Measurements from ENCODE around the gene ACADM. TPM values are rescaled to one million over a fixed set of nuclear protein-coding genes. Genes with fewer than 3 reads are reported as not detected.

The ACADM gene
- total RNA-seq, 1 experiment from 2014 or later: 48.7 TPM

DNA sequence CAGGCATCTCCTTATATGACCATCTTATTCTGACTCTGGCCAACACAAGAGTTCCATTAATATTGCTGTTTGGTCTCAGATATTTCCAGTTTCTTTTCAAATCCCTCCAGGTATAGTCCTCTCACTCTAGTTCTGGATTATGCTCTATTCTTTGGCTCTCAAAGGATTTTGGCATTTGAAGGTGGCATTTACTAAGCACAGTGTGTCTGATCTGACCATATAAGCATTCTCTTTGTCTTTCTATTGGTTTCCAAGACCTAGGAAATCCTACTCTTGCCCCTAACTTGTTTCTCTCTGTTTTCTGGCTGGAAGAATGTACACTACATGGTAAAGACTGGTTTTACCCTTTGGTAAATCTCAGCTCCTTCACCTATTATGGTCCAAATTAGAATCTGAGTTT is 12.7 kb upstream of the ACADM start:
- no peak for ATAC-seq
- Histone ChIP-seq H3K27me3 (ENCODE audit: insufficient read depth, low read length) (no peaks in the 10 kb centered on the region), H3K79me2 (ENCODE audit: insufficient read depth, low read length) (no peaks in the 10 kb centered on the region), H3K36me3 (ENCODE audit: control insufficient read depth in 1 of 2, insufficient read depth in 2 of 2, low read length in 2 of 2) (no peaks in the 10 kb centered on the region), H3K9me3 (ENCODE audit: control insufficient read depth in 1 of 2, insufficient read depth in 1 of 2, low read depth in 1 of 2, low read length in 2 of 2) (no peaks in the 10 kb centered on the region), H3K4me1 (ENCODE audit: control insufficient read depth in 1 of 2, insufficient read depth in 2 of 2, low read length in 2 of 2) (no peaks in the 10 kb centered on the region), H3K4me2 (ENCODE audit: low read length) (no peak overlapping the region), H3K4me3 (replicated peaks in 1 of 2; ENCODE audit: low read depth in 1 of 2, low read length in 2 of 2) (no peak overlapping the region), H4K20me1 (ENCODE audit: insufficient read depth) (no peaks in the 10 kb centered on the region), H3K27ac (ENCODE audit: low read depth, low read length) (no peak overlapping the region), H2AFZ (ENCODE audit: low read depth, low read length, poor library complexity, severe bottlenecking) (no peak overlapping the region), H3K9me2 (ENCODE audit: insufficient read depth) (no peaks in the 10 kb centered on the region), H3K9ac (ENCODE audit: low read length) (no peak overlapping the region)
- no TSS peak for BruUV-seq (replicated peaks)
- TF ChIP-seq JUND (IDR thresholded peaks at IDR 0.05) (no peak), SIN3A (IDR thresholded peaks at IDR 0.05; ENCODE audit: low read depth) (no peak), CBX3 (IDR thresholded peaks at IDR 0.05; ENCODE audit: low read depth) (no peak), SP1 (IDR thresholded peaks at IDR 0.05; ENCODE audit: low read depth) (no peak), ZNF274 (IDR thresholded peaks at IDR 0.05; ENCODE audit: low read depth, low read length) (no peak)
- no peak for DNase-seq (ENCODE audit: low read depth, low spot score)
- RAD21 ChIA-PET (ENCODE audit: low non-redundant PET in 1 of 2, low total read pairs in 2 of 2, uncharacterized antibody in 2 of 2, unreplicated experiment in 2 of 2): no interaction called here
- POLR2A ChIA-PET: no interaction called here
- intact Hi-C loops (cut with micrococcal nuclease): no loop called here
- CTCF ChIA-PET: no interaction called here

- RAD21 ChIA-PET (ENCODE audit: low non-redundant PET in 1 of 2, low total read pairs in 2 of 2, uncharacterized antibody in 2 of 2, unreplicated experiment in 2 of 2): no interaction called here
- CTCF ChIA-PET: no interaction called here
- Histone ChIP-seq H3K4me1 (ENCODE audit: control insufficient read depth in 1 of 2, insufficient read depth in 2 of 2, low read length in 2 of 2) (no peaks in the 10 kb centered on the region), H3K36me3 (ENCODE audit: control insufficient read depth in 1 of 2, insufficient read depth in 2 of 2, low read length in 2 of 2) (no peaks in the 10 kb centered on the region), H3K4me2 (ENCODE audit: low read length) (no peak overlapping the region), H3K9me2 (ENCODE audit: insufficient read depth) (no peaks in the 10 kb centered on the region), H4K20me1 (ENCODE audit: insufficient read depth) (no peaks in the 10 kb centered on the region), H3K27ac (ENCODE audit: low read depth, low read length) (no peak overlapping the region), H3K9ac (ENCODE audit: low read length) (no peak overlapping the region), H2AFZ (ENCODE audit: low read depth, low read length, poor library complexity, severe bottlenecking) (no peak overlapping the region), H3K27me3 (ENCODE audit: insufficient read depth, low read length) (no peaks in the 10 kb centered on the region), H3K9me3 (ENCODE audit: control insufficient read depth in 1 of 2, insufficient read depth in 1 of 2, low read depth in 1 of 2, low read length in 2 of 2) (no peaks in the 10 kb centered on the region), H3K4me3 (replicated peaks in 1 of 2; ENCODE audit: low read depth in 1 of 2, low read length in 2 of 2) (no peak overlapping the region), H3K79me2 (ENCODE audit: insufficient read depth, low read length) (no peaks in the 10 kb centered on the region)
- intact Hi-C loops (cut with micrococcal nuclease): no loop called here
- no peak for TF ChIP-seq REST (IDR thresholded peaks at IDR 0.05; ENCODE audit: low read depth)
- TF ChIP-seq POLR2AphosphoS5 (IDR thresholded peaks at IDR 0.05; ENCODE audit: low read depth, low read length): no peak
- POLR2A ChIA-PET: no interaction called here
- no TSS peak for BruUV-seq (replicated peaks)
- DNase-seq (ENCODE audit: low read depth, low spot score) (no peak), ATAC-seq (no peak)
These were observed 12.2 kb upstream of the ACADM start for GRCh38 chr1:75712306-75712705.

Data from HCT116 (cell line).